HG03196 (cell line): ENCODE measurements around the gene KIF5C.
"Not testable (repeated sequence)": the region's sequence is repeated elsewhere in the genome, so short reads cannot be mapped to it uniquely, and the experiment has no call there.

Experiments
- ATAC-seq: cut with Tn5 transposase; IDR thresholded peaks from one replicate; pipeline ENCODE4 v1.9.1; 2021; ENCODE audit not compliant: unreplicated experiment

The KIF5C gene

DNA sequence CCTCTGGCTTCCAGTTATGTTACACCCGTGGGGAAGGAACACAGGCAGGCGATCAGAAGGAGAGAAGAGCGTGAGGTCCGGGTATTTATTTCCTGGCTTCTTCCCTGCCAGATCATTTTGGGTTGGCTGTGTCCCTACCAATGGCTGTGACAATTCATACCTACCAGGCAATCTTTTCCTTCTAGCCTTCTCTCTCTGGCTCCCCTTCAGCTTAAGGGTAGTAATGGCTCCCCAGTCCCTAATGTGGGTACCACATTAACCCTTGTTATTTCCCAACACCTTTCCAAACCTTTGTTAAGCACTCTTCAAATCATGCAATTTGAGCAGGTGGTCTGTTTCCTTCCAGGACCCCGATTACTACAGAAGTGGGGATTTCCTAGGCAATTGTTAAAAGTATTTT is 84.7 kb downstream of the KIF5C start:
- no peak for ATAC-seq

DNA sequence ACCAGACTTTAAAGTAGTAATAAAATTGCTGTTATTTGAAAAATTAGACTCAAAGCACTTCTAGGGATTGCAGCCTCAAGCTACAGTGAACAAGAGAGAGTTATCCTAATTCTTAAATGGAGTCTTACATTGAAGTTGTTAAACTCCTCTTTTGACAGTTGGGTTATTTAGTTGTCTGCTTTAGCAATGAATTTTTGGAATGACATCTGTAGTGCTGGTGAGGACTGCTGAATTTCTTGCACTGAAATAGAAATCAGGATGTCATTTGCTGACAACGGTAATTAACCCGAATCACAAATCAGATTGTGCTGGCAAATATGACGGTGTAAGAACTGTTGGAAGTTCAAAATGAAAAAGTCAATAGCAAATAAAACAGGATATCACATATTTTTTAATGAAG is 85.5 kb downstream of the KIF5C start:
- no peak for ATAC-seq

DNA sequence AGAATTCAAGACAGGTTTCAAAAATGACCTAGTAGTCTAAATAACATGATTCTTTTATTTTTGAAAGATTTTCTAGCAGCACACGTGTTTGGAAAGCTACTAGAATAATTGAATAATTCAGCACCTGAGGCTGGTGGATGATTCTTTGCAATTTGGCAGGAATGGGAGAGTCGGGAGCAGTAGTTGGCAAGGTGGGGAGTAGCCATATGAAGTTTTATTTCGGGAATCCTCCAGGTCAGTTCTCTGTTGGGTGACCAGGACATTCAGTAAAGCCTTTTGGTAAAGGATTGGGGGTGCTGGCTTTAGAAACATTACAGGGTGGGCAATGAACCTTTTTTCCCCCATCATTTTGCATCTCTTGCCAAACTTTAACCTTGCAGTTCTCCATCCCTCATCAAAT is 88.4 kb downstream of the KIF5C start:
- no peak for ATAC-seq

DNA sequence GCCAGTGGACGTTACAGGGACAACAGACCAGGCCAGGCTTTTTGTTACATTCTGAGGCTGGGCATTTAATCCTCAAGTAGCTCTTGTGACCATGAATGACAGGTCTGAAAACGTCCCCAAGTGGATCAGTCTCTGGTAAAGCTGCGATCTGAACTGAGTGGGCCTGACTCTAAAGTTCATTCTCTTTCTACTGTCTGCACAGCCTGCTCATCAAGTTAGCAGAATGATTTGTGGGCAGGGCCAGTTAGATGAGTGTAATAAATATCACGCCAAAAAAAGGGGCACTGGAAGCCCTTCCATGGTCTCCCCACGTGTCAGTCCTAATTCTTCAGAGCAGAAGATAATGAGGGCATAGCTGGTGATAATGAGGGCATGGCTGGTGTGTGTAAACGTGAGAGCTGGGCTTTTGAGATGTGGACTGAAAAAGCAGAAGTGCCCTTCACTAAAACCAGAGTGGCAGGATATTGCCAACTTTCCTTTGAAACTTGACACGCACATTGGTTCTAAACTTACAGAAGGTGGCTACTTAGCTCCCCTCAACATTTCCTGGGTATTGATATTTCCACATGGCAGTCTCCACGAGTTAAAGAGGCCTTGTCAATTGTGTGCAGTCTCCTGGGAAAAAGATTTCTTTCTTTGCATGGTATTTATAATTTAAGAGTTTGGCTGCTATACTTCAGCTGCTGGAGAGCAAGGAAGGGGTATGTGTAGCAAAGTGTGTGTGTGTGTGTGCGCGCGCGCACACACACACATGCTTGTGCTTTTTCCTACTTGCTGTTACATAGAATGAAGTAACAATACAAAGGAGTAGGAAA is 90.8 kb downstream of the KIF5C start:
- no peak for ATAC-seq

DNA sequence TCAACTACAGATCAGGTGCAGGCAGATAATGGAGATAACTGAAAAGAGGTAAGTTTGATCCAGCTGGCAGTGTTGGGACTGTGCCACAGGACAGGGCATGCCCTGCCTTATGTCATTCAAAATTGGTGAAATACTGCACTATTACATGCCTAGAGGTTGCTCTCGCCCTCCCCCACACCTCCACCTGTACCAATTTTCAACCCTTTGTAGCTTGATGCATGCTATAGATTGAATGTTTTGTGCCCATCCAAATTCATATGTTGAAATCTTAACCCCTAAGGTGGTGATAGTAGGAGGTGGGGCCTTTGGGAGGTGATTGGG is 91.4 kb downstream of the KIF5C start:
- ATAC-seq = no peak

DNA sequence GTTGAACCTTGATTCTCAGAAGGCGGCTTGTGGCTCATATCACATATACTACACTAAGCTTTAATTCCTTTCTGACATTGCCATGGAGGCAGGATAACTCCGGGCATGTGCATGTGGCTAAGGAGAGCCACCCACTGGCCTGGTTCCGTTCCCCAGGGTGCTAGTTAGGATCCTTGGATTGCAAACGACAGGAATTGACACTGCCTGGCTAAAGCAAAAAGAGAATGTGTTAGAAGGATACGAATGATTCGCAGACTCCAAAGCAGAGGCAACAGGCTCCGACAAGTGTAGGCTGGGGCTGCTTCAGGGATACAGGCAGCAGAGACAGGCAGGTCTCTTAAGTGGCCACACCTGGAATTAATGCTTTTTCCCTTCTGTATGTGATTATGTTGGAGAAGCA is 92.0 kb downstream of the KIF5C start:
- no peak for ATAC-seq

DNA sequence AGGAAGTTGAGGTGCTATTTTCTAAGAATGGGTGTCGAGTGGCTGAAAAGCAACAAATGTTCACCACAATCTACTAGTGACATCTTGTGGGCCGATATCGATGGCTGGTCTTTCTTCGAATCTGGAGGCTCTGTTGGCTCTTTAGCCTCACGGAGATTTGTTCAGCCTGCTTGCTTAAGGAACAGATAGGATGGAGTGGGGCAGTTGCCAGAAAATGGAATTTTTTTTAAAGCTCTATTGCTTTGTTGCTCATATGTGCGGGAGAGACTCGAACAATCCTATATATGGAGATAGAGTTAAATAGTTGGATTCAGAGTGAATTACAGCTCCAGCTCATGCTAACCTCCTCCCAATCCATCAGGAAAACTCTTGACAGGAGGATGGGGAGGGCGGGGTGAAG is 92.6 kb downstream of the KIF5C start:
- ATAC-seq = no peak

DNA sequence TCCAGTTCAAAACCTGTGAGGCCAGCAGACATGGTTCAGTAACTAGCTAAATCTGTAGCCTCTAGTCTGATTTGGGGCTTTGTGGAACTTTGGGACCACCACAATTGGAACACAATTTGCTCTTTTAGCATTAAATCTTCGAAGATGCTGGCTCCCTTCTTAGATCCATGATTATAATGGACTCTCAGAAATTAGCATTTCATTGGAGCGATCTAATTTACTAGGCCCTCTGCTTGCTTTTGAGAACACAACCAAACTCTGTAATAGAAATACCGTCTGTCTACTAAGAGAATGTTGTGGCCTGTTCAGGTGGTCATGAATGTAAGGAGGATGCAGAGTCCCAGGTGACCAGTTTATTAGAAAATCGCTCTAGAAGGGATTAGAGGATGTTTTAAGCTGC is 93.3 kb downstream of the KIF5C start:
- no peak for ATAC-seq

DNA sequence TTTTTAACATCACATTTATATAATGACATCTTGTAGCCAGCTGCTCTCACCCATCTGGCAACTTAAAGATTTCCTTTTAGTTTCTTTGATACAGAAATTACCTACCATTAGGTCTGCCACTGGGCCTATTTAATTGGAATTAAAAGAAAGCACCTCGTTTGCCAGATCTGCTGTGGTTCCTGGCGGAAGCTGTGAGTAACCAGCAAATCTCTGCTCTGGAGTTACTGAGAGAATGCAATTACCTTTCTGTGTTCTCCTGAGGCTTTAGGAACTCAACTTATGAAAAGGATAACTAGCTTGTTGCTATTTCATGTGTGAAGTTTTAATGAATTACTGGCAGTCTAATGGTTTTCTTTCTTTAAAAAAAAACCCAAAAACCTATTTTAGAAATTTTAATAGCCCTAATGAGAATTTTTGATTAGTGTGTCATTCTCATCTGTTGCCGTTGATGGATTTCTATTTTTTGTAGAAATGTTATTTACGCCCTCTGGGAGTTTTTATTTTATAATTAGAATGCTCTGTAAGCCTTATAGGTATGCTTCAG is 93.8 kb downstream of the KIF5C start:
- no peak for ATAC-seq

DNA sequence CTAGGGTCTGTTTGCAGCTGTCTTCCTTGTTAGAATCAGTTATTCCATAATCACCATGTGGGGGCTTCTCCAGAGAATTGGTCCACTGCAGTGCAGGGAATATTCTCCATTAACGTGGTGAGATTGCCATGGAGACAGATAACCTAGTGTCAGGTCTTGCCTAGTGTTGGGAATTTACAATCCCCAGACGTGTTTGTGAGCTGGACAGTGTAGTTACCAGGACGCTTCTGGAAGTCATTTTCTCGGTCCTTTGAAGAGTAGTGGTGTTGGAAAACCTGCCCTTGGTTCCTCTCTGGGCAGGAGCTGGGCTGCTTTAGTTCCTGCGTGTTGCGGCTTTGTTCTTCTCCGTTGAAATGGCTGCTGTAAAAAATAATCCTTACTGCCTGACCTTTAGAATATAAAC is 94.6 kb downstream of the KIF5C start:
- ATAC-seq = no peak

DNA sequence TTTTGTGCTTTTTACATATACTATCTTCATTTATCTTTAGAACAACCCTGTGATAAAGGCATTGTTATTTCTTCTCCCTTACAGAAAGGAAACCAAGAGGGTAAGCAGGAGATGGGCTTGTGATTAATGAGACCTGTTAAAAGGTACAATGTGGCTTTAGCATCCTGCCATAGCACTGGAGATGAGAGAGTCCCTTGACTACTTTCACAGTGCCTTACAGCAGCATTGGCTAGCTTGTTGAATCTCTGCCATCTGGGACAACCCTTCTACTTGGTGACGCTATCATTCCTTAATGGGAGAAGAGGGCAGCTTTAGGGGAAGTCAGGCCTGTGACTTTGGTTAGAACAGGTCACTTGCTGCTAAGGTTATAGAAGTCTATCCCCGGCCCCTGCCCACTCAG is 95.4 kb downstream of the KIF5C start:
- ATAC-seq = no peak

DNA sequence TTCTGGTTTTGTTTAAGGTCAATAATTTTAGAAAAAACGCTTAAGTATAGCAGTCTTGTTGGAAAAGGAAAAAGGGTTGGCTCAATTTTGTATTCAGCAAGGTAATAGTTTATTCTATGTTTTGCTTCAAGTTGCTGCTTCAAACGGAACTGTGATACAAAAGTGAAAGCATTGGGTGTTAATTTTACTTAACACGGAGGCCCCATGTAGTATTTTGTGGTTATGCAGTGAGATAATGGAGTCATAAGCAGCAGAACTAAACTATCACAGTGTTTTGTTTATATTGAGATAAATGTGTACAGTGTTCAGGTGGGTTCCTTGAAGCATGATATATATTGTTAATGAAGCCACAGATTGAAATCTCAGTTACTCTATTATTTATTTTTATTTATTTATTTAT is 96.5 kb downstream of the KIF5C start:
- ATAC-seq = peak; percentile 70

DNA sequence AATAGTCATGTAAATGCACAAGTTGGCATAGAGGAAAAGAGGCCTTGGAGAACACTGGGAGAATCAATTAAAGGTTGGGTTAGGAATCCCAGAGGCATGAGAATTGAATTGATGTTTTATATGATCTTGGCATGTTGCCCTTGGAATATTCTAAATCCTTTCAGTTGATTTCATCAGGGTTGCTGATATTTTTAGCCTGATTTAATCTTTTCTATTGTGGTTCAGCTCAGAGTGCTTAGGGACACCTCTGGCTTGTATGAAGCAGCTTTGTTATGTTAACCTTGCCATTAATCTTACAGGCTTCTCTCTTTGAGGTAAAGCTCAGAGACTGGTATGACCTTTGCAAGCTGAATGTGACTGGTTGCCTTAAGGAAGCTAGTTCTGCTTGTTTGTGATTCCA is 99.1 kb downstream of the KIF5C start:
- ATAC-seq = no peak

DNA sequence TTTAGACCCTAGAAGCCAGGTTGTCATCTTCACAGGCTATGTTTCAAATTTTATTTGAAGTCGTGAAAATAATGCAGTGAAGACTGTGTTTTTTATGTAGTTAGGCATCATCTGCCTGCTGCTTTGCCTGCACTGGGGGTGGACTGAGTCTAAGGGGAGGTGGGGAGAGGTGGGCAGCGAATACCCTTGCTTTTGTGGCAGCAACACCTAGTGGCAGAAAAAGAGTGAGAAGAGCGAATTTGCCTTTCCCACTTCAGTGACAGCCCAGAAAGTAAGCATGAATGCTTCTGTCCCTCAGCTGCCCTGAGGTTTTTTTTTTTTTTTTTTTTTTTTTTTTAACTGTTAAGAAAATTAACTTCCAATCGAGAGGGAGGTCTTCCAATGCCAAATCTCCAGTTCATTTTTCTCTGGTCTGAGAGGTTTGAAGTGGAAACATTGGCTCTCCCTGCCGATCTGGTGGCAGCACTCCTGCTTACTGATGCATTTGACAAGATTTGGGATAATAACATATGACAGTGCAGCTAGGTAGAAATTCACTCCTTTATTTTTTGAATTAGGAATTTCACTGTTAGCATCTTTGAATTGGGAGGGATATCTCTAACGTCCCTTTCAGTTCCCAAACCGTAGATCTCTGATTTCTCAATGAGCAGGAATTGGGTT is 103.1 kb downstream of the KIF5C start:
- no peak for ATAC-seq

DNA sequence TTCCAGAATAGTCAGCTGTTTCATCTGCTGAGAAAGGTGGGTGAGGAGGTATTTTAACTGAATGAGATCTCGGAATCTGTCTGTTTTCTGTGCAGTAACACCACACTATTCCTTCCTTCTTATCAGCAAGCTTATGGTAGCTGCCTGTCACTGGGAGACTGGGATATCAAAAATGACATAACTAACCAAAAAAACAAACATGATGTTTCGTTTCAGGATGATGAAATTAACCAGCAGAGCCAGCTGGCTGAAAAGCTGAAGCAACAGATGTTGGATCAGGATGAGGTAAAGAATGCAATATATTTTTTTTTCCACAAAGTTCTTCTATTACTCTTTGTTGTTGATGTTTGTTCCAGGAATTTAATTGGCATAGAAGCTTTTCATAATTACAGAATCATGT is 103.7 kb downstream of the KIF5C start:
- ATAC-seq = no peak

DNA sequence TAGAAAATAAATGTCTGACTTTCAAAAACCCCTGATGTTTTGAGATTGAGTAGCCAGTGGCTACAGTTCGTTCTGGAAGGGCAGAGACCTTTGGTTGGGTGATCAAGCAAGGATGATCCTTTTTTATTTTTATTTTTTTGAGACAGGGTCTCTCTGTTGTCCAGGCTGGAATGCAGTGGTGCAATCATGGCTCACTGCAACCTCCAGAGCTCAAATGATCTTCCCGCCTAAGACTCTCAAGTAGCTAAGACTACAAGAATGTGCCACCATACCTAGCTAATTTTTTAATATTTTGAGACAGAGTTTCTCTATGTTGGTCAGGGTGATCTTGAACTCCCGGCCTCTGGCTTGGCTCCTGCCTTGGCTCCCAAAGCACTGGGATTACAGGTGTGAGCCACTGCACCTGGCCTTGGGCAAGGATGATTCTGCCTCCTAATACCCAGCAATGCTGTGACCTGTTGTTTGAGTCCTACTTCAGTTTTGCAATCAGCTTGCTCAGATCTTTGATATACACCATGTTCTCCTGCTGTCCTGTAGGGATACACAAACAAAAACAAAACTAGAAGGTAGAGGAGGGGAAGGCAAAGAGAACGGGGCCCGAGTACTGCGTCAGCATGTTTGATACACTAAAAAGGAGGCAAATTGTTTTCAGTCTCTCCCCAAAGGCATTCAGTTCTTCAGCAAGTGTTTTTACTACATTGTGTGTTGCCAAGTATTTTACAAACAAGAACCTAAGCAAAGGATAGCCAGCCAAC is 104.3 kb downstream of the KIF5C start:
- ATAC-seq = no peak

DNA sequence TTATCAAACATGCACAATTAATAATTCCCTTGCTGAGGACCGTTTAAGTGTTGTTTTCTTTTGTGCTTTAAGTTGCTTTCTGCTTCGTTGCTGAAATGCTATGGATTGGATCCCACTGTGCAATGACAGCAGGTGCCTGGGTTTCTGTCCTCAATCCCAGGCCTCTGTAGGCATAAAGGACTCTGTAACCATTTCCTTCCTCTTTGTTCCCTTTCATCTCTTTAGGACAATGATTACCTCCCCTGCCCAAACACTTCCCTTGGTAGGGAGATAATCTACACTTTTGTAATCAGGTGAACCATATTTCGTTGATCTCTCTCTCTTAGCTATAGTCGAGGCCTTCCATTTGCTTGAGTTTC is 104.9 kb downstream of the KIF5C start:
- ATAC-seq = no peak

DNA sequence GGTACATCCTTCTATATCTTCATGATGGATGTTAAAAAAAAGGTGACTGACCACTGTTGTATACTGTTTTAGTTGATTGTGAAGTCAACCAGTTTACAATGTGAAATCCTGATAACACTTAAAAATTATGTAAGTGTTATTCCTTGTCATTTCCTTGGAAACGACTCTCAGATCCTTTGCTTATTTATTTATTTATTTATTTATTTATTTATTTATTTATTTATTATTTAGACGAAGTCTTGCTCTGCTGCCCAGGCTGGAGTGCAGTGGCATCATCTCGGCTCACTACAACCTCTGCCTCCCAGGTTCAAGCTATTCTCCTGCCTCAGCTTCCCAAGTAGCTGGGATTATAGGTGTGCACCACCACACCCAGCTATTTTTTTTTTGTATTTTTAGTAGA is 105.5 kb downstream of the KIF5C start:
- not testable (repeated sequence) for ATAC-seq

DNA sequence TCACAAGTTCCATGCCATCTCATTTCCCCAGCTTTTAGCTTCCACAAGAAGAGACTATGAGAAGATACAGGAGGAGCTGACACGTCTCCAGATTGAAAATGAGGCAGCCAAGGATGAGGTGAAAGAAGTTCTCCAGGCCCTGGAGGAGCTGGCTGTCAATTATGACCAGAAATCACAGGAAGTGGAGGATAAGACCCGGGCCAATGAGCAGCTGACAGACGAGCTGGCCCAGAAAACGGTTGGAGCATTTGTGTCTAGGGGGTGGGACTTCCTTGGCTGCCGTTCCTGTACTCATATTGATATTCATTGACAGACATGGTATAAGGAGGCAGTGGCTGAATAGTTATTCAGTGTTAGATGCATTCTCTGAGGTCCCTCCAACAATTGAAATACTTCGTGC is 106.3 kb downstream of the KIF5C start:
- ATAC-seq = no peak

DNA sequence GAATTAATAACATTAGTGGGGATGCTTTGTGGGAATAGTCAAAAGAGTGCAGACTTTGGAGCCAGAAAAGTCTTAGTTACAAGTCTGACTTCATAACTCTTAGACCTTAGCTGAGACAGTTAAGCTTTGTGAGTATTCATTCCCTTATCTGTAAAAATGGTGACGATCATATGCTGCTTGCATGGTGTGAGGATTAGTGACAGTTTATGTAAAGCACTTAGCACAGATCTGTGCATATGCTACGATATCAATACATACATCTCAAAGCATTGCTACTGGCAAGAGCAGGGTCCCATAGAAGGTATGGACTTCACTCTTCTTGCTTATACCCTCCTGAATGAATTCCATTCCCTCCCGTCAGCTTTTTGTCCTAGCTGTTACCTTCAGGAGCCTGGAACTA is 106.8 kb downstream of the KIF5C start:
- ATAC-seq = no peak

DNA sequence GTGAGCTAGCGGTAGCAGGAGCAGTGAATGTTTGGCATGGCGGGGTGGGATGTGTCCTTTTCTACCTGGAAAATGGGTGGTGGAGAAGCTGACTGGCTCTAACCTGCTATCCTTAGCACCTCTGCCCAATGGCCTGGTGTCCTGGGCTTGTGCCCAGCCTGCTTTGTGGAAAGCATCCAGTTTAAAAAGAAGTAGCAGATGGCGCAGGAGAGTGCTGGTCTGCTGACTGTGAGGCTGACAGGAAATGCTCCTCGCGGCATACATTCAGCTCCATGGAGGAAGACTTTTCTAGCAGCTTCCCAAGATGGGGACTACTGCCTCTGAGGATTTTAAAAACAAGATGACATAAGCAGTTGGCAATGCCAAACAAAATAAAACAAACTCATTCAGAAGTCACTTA is 107.3 kb downstream of the KIF5C start:
- no peak for ATAC-seq

DNA sequence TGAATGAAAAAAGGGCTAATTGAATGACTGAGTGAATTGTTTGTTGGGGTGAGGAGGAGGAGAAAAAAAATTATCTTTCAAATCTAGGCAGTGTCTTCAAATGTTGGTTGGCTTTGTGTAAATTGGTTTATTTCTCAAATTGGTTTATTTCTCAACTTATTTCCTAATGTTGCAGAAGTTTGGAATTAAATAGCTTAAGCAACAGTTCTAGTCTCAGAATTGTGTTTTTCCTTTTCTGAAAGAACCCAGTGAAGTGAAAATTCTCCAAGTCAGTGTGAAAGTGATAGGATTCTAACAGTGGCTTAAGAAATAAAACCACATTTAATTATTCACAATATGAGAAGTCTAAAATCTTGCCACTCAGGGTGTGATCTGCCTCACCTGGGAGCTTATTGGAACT is 108.9 kb downstream of the KIF5C start:
- ATAC-seq = no peak
